HuH-7.5 (cell line): ENCODE measurements around the gene TAF10.

Source experiments
- DNase-seq: peaks from one replicate; pipeline ENCODE4 v3.0.0; 2011; ENCODE audit warnings: low spot score

TAF10 gene

GRCh38 chr11:6608726-6609501, 3.1 kb downstream of the TAF10 start:
- no peak for DNase-seq

- DNase-seq, result no peak
These were observed 4.0 kb downstream of the TAF10 start for GRCh38 chr11:6608011-6608410.

- no peak for DNase-seq
These were observed 4.7 kb downstream of the TAF10 start for GRCh38 chr11:6607190-6607795.

DNA sequence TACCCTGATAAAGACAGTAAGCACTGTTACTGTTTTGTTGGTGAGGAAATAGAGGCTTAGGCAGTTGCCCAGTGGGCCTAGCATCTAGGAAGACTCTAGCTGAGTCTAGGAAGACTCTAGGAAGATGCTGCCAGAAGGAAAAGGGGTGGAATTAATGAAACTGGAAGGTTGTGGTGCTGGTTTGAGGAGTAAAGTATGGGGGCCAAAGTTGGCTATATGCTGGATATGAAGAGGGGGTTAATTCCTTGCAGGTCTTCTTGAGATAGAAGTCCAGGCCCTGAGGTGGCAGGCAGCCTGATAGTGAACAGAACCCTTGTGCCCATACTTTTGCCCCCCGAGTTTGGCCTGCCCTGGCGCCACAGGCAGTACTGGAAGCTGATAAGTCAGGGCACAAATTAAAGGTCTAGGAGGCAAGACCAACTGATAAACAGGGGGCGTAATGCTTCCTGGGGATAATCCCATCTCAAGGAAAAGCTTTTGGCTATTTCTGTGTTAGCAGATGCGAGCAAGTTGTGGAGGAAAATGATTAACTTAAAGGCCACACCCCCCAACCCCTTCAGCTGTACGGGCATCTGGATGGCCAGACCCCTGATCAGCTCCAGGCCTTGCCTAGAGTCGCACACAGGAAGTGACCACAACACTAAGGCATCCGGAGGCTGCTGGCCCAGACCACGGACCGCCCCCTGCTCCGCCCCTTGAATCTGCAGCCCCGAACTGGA, 5.4 kb downstream of the TAF10 start:
- DNase-seq, result peak; percentile 91

DNA sequence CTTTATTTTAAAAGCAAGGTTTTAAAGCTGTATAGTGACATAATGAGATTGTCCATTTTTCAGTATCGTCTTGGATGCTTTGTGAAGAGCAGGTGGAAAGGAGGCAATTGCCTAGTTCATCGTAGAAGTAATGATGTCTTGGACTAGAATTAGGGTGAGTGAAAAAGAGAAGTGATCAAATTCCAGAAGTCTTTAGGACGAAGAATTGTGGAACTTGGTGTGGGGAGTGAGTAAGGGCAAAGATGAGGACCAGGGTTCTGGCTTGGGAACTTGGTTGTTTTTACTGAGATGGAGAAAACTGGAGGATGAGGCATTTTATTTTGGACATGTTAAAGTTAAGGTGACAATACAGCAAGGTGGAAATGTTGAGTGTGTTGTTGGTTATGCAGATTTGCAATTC, 7.2 kb downstream of the TAF10 start:
- DNase-seq, result no peak

DNA sequence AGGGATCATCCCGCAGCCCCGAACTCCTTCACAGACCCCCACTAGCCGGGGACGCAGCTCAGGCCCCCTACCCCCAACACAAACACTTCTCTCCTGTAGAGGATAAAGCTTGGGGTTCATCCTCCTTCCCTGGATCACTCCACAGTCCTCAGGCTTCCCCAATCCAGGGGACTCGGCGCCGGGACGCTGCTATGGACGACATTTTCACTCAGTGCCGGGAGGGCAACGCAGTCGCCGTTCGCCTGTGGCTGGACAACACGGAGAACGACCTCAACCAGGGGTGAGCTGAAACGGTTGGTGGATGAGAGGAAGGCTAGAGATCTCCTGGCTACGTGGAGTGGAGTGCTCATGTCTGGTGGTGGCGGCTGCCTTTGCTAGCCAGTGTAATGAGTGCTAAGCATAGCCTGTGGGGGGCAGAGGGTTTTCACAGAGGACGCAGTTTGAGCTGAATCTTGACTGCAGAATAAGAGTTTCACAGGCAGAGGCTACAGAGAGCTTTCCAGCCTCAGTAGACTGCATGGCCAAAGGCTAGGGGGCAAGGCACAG, 7.9 kb downstream of the TAF10 start:
- DNase-seq, result peak; percentile 62

DNA sequence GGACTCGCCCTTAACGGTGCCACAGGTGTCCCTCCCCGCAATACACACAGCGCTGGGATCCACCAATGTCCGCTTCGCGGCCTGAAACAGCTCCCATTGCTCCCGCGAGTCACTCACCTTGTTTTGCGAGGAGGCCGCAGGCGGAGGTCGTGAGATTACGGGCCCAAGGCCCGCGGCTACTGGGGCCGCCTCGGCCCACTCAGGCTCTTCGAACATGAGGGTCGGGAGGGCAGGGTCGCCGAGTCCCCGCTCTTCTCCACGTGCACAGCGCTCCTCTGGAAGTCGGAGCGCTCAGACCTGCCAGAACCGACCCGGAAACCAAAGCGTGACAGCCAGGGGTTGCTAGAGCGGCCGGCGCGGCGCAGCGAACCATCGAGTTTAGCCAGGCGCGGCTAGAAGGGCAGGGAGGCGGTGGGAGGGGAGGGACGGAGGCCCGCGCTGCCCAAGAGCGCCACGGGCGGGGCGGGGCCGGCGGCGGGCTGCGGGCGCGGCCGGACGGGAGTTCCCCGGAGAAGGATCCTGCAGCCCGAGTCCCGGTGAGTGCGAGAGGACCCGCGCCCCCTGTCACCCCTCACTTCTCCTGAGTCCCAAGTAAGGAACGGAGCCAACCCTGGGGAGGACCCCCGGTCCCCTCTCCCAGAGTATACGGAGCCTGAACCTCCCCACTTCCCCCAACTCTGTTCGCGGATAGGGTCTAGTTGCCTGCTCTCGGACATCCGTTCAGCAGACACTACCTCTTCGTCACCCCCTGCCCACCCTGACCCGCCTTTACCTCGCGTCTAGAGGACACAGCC, 8.5 kb downstream of the TAF10 start, which contains the start of the genes ILK and RRP8:
Gene ILK (plus strand): TSS at position 488 of the 794 bp plus-strand sequence. CDS start 498 bp downstream, outside the sequence.
Gene RRP8 (minus strand): TSS at position 330 of the 794 bp plus-strand sequence. CDS start 114 bp downstream, at position 216.
- DNase-seq, result peak; percentile 82

- no peak for DNase-seq
These were observed 9.7 kb downstream of the TAF10 start for GRCh38 chr11:6602096-6602940.

DNA sequence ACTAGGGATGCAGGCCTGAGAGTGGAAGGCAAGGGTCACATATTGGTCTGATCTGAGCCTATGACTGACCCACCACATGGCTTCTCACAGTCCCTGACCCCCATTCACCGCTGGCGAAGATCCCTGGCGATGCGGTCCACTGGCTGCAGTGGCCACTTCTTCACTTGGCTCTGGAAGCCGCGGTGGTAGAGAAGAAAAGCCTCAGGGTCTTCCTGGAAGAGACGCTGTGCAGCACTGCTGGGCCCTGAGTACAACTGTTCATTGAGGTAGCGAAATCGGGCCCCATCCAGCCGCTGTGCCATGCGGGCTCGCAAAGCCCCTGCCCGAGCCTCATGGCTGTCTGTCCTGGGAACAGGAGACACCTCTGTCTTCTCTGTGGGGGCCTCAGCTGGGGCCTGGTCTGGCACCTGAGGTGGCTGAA, 11.0 kb downstream of the TAF10 start:
- no peak for DNase-seq

- DNase-seq, result no peak
These were observed 12.1 kb downstream of the TAF10 start for GRCh38 chr11:6599881-6600390.

DNA sequence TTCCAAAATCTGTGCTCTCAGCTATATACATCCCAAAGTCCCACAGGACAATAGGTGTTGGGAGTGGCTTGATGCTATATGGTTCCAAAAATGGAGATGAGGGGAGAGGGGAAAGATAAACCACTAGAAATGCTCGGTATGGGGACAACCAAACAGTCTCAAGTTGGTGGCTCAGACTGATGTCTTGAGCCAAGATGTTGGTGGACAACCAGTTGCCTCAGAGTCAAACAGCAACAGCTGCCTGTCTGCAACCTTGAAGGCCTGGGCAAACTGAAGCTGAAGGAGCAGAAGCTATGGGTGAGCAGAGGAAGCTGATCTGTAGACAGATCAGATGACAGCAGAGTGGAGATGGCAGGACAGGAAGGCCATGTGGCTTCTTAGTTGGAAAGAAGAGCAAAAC, 12.6 kb downstream of the TAF10 start:
- DNase-seq, result no peak

DNA sequence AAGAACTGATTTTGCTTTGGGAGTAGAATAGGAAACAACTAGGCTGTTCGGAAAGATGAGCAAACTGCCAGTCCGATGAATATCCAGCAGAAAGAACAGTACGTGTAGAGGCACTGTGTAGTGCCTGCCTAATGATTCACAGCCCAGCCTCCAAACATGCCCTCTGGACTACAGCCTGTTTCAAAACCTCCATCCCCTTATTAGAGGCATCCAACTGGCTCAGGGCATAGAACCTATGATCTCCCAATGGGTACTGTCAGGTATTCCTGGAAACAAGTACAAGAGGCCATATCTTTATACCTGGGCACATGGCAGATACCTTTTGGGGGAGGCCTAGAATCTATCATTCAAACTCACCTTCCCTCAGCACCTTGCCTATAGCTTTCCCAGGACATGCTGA, 13.5 kb downstream of the TAF10 start:
- no peak for DNase-seq

- DNase-seq, result no peak
These were observed 15.7 kb downstream of the TAF10 start for GRCh38 chr11:6596239-6596877.

- no peak for DNase-seq
These were observed 17.8 kb downstream of the TAF10 start for GRCh38 chr11:6594142-6594768.

DNA sequence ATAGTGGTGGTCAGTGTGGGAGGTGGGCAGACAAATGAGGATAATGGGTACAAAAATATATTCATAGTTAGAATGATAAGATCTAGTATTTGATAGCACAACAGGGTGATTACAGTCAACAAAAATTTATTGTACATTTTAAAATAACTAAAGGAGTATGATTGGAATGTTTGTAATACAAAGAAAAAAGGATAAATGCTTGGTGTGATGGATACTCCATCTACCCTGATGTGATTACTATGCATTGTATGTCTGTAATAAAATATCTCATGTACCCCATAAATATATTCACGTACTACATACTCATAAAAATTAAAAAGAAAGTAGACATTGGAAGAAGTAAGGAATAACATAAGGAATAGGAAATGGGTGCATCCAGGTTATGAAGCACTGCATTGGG, 24.0 kb downstream of the TAF10 start:
- no peak for DNase-seq

- no peak for DNase-seq
These were observed 24.6 kb downstream of the TAF10 start for GRCh38 chr11:6587360-6587953.

DNA sequence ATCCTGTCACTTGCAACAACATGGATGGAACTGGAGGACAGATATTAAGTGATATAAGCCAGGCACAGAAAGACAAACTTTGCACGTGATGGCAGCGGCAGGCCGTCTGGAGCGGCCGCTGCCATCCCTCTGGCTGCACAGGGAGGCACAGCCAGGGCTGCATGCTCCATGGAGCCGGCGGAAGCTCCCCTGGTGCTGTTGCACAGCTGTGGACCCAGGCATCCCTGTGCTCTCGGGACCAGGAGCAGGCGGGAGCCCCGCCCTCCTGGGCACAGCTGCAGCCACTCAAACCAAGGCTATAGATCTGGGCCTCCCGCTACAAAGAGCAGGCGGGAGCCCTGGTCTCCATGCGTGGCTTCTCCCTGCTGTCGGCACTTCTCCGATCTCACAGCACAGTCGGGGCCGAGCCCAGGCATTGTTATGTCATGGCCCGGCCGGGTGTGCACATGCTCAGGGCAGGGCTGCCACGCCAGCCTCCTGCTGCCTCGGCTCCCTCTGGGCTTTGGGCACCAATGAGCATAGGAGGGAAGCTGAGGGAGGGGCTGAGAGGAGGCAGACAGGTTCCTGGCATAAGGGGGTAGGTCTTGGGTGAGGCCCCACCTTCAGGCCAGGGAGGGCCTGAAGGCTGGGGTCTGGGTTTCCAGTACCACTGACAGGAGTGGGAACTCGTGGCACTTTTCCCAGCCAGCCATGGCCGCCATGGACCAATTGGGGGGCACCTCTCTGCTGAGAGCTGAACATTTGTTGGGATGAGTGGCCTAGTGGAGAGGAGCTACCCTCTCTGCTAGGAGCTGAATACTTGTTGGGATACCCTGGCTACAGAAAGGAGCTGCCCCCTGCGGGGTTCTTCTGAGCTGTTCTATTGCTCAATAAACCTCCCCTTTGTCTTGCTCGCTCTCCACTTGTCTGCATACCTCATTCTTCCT, 25.3 kb downstream of the TAF10 start:
- DNase-seq, result no peak

GRCh38 chr11:6584528-6584927, 27.5 kb downstream of the TAF10 start:
- no peak for DNase-seq
